Adrenal gland (tissue), 12 donors: Measurements from ENCODE around the gene ZMAT3. TPM values are rescaled to one million over a fixed set of nuclear protein-coding genes. Genes with fewer than 3 reads are reported as not detected.

Source experiments
- DNase-seq, 7 donors: peaks; one replicate each; pipeline ENCODE4 v3.0.0-alpha.2; 2019 to 2020
- H3K27ac ChIP-seq, 5 donors: fragments of 200-600 bp; sonication (generic) in 4 of 5; 1 replicate in 3 of 5; 2 replicates in 2 of 5; pipeline versions ENCODE4 v1.5.1 to v1.8.0; 2016 to 2020; ENCODE audit warnings: mild to moderate bottlenecking in 1 of 5
- H3K27me3 ChIP-seq: fragments of 200-600 bp; 2 replicates; pipeline ENCODE4 v1.8.0; 2021
- H3K36me3 ChIP-seq, 2 donors: fragments of 200-600 bp; replicated peaks in 1 of 2; 1 replicate in 1 of 2; 2 replicates in 1 of 2; pipeline versions ENCODE4 v1.5.1 to v1.8.0; 2018 to 2022
- H3K4me1 ChIP-seq, 2 donors: fragments of 200-600 bp; replicated peaks in 1 of 2; 1 replicate in 1 of 2; 2 replicates in 1 of 2; pipeline versions ENCODE4 v1.5.1 to v1.8.0; 2018 to 2021
- H3K4me3 ChIP-seq, 4 donors: fragments of 200-600 bp; sonication (generic) in 3 of 4; one replicate each; pipeline ENCODE4 v1.5.1; 2016 to 2018
- H3K9me3 ChIP-seq, 3 donors: fragments of 200-600 bp; sonication (generic) in 1 of 3; replicated peaks in 1 of 3; 1 replicate in 2 of 3; 2 replicates in 1 of 3; pipeline versions ENCODE4 v1.5.1 to v1.8.0; 2016 to 2021
- POLR2A ChIP-seq, 2 donors: fragments of 450-650 bp; IDR thresholded peaks; one replicate each; pipeline ENCODE4 v1.6.1; 2017; ENCODE audit warnings: antibody characterized with exemption in 2 of 2, mild to moderate bottlenecking in 2 of 2, moderate library complexity in 1 of 2
- WGBS, 4 donors: extraction: QIAGEN DNeasy Blood & Tissue Kit in 2 of 4; methylation state at CpG; one replicate each; pipeline versions ENCODE4 v1.1.5 to v1.1.7; 2013 to 2017; 5-methylcytosine and 5-hydroxymethylcytosine counted together
- intact Hi-C, 2 donors: fragments of 100-400 bp; cut with DNase I; formaldehyde crosslinking; loops; one replicate each; pipeline versions ENCODE4 v1.14.1 to v1.15.0; 2022 to 2023
- polyA plus RNA-seq, 3 donors: library from polyadenylated mRNA; stranded (reverse); fragments of 200-250 nt in 2 of 3; fragments of 350-450 nt in 1 of 3; fragmentation: Illumina TruSeq in 1 of 3; extraction: RNeasy Lipid Tissue Mini Kit (QIAGEN cat#74804) in 1 of 3; gene quantifications; one replicate each; pipeline ENCODE4 v1.2.3, GENCODE V29; 2013 to 2014
- total RNA-seq, 9 donors: library from RNA; depleted of rRNA in 4 of 9; stranded (reverse); fragments of >200 nt in 4 of 9; fragments of 120-200 nt in 1 of 9; fragmentation: NEBNext Ultra II Directional in 1 of 9; extraction: Animal tissue kit (Norgen Biotek cat#: 25700) in 1 of 9; gene quantifications; one replicate each; pipeline versions ENCODE4 v1.1.0 to v1.2.4, GENCODE V29; 2013 to 2023
- TF ChIP-seq, protein P1 (sequence below), 6 experiments: fragments of 450-650 bp in 4 of 6; fragments of 200-600 bp in 2 of 6; sonication (generic) in 1 of 6; IDR thresholded peaks; 1 replicate in 5 of 6; 2 replicates in 1 of 6; pipeline versions ENCODE4 v1.5.1 to v1.8.0; 2016 to 2021; ENCODE audit warnings: antibody characterized with exemption in 6 of 6, mild to moderate bottlenecking in 2 of 6, moderate library complexity in 1 of 6
- donor health status: healthy with polysubstance abuse.
- donor health status: Bipolar disorder and iron deficiency.
- donor health status: DM: yes; HTN: yes; CAD: no.
- donor health status: DM: no; HTN: no; CAD: no.
- donor health status: DM: no; HTN: no; CAD: no.
- donor health status: DM: yes; HTN: yes; CAD: no.

The ZMAT3 gene
- total and polyA plus RNA-seq, 12 donors: 1.8 to 30.0 (median 18.1) TPM

GRCh38 chr3:179068779-179069530 lies 2.7 kb downstream of the ZMAT3 start:
- whole genome bisulfite sequencing, 4 donors: 85 to 94% (median 89%) methylated on average over 5 of the region's 5 CpGs
- no peaks in the 10 kb centered on the region for H3K27me3 ChIP-seq
- H3K4me3 ChIP-seq: no peak overlapping the region
- no peaks in the 10 kb centered on the region for H3K36me3 ChIP-seq
- no peak overlapping the region for H3K27ac ChIP-seq
- no peak for TF ChIP-seq POLR2A (IDR thresholded peaks at IDR 0.05)
- TF ChIP-seq, protein P1, sequence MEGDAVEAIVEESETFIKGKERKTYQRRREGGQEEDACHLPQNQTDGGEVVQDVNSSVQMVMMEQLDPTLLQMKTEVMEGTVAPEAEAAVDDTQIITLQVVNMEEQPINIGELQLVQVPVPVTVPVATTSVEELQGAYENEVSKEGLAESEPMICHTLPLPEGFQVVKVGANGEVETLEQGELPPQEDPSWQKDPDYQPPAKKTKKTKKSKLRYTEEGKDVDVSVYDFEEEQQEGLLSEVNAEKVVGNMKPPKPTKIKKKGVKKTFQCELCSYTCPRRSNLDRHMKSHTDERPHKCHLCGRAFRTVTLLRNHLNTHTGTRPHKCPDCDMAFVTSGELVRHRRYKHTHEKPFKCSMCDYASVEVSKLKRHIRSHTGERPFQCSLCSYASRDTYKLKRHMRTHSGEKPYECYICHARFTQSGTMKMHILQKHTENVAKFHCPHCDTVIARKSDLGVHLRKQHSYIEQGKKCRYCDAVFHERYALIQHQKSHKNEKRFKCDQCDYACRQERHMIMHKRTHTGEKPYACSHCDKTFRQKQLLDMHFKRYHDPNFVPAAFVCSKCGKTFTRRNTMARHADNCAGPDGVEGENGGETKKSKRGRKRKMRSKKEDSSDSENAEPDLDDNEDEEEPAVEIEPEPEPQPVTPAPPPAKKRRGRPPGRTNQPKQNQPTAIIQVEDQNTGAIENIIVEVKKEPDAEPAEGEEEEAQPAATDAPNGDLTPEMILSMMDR (IDR thresholded peaks at IDR 0.05): no peak
- DNase-seq: no peak
- H3K9me3 ChIP-seq: no peaks in the 10 kb centered on the region
- intact Hi-C loops: no loop called here
- peaks cover 10 to 19% of the 10 kb centered on the region in 2 donors for H3K4me1 ChIP-seq

GRCh38 chr3:179067839-179068238 lies 3.8 kb downstream of the ZMAT3 start:
- no peak overlapping the region for H3K4me3 ChIP-seq
- H3K4me1 ChIP-seq: peaks cover 10 to 19% of the 10 kb centered on the region in 2 donors
- H3K36me3 ChIP-seq: no peaks in the 10 kb centered on the region
- no peak for DNase-seq
- TF ChIP-seq POLR2A (IDR thresholded peaks at IDR 0.05): no peak
- TF ChIP-seq, protein P1 (IDR thresholded peaks at IDR 0.05): no peak
- 53 to 61% (median 55%) methylated on average over 4 of the region's 4 CpGs for WGBS, 4 donors
- no peaks in the 10 kb centered on the region for H3K27me3 ChIP-seq
- intact Hi-C loops: no loop called here
- no peak overlapping the region for H3K27ac ChIP-seq
- no peaks in the 10 kb centered on the region for H3K9me3 ChIP-seq

DNA sequence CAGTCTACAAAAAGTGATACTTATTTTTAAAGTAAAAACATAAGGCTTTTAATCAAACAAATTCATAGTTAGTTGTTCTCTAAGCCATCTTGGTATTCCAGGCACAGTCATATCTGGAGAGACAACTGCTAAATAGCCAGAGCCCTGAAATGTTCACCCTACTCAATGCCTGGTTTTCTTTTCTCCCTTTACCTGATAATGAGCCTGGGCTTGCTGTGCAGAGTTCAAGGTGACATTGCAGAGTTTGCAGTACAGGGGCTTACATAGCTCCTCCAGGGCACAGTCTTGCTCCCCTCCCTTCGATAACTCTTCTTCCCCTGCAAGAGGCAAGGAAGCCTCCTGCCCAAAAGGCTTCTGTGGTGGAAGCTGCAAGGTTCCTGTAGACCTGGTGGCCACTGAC lies 4.3 kb downstream of the ZMAT3 start:
- Histone ChIP-seq H3K4me1 (peaks cover 9 to 16% of the 10 kb centered on the region in 2 donors), H3K27me3 (no peaks in the 10 kb centered on the region), H3K9me3 (no peaks in the 10 kb centered on the region), H3K27ac (no peak overlapping the region), H3K36me3 (no peaks in the 10 kb centered on the region), H3K4me3 (no peak overlapping the region)
- WGBS, 4 donors: 94 to 100% (median 98%) methylated on average over 1 of the region's 1 CpG
- no peak for DNase-seq
- no peak for TF ChIP-seq POLR2A (IDR thresholded peaks at IDR 0.05)
- TF ChIP-seq, protein P1 (IDR thresholded peaks at IDR 0.05): no peak
- intact Hi-C loops: no loop called here

DNA sequence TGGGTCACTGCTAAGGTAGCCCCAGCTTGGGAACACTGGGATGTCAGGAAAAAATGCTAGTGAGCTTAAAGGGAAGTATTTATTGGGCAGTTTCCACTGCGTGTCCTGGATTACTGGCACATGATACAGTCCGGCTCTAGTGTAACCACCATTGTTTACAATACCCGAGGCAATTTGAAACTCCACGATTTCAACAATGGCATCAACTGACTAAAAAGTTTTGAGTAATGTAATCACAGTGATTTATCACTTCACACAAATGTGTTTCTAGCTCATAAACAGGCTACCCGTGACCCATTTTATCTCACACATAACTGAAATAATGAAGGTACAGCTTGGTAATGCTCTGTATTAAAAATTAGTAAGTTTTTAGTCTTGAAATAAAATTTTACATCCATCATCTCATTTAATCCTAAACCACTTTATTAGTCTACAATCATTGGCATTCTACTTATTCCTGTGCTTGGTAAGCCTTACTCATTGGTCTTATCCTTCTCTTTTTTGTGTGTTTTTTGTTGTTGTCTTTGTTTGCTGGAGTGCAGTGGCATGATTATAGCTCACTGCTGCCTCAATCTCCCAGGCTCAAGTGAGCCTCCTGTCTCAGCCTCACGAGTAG lies 7.6 kb downstream of the ZMAT3 start:
- Histone ChIP-seq H3K36me3 (no peaks in the 10 kb centered on the region), H3K4me1 (no peaks in the 10 kb centered on the region), H3K4me3 (no peak overlapping the region), H3K27ac (no peak overlapping the region), H3K27me3 (no peaks in the 10 kb centered on the region), H3K9me3 (no peaks in the 10 kb centered on the region)
- 82 to 88% (median 87%) methylated on average over 6 of the region's 6 CpGs for WGBS, 4 donors
- no peak for TF ChIP-seq POLR2A (IDR thresholded peaks at IDR 0.05)
- TF ChIP-seq, protein P1 (IDR thresholded peaks at IDR 0.05): no peak
- no peak for DNase-seq
- intact Hi-C loops: no loop called here
